NCI-H524 treated with DMSO at 0.1 percent for 48 hours (cell line): Measurements from ENCODE around the gene NTM.
"Not testable (repeated sequence)": the region's sequence is repeated elsewhere in the genome, so short reads cannot be mapped to it uniquely, and the experiment has no call there.

Experiments used
- DNase-seq: peaks from one replicate; lab custom pipeline; 2025; lab: John Stamatoyannopoulos, UW

NTM gene

DNA sequence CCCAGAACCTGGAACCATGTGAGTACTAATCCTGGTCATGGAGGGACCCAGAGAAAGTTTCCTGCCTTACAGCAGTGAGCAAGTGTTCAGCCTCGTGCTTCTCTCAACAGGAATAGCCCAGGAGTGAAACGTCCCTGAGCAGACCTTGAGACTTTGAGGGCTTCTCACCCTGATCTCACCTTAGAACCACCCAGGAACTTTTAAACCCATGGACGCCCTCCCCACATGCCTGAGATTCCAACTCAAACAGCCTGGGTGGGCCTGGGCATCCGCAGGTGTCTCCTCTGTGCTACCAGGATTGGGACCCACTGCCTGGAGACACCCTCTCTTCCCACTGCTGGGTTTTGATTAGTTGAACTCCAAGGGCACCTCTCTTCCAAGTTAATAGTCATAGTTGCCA lies 297.2 kb downstream of the NTM start:
- no peak for DNase-seq

DNA sequence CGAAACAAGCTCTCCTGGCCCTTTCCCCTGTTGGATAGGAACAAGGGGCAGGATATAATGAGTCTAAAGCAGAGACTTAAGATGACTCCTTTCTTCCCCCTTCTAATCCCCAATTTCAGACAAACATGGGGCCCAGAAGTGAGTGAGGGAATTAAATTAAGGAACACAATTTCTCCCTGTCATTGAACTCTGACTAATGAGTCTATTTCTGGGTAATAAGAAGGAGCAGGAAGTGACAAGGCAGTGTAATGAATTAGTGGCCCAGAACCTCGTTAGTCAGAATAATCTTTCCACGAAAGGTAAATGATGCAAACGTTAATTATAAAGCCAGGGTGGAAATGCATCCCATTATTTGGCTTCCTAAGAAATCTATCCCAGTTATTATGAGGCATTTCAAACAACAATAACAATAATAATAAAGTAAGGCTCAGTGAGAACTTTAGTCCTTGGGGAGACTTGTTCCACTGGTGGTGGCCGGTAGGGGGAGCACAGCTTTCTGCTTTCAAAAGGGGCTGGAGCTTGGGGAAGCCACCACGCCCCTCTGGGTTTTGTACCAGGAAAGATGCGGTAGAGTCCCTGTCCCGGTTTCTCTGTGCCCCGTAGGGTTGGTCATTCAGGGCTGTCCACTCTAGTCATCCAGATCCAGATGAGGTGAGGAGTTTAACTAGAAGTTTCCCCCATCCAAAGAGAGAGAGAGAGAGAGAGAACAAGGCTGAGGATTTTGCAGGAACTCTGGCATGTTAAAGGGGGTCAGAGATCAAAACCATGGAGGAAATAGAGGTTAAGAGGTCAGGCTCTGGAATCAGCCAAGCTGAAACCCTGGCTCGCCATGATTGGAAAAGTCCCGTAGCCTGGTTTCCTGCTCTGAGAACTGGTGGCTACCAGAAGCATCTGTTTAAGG lies 298.3 kb downstream of the NTM start:
- DNase-seq: no peak

DNA sequence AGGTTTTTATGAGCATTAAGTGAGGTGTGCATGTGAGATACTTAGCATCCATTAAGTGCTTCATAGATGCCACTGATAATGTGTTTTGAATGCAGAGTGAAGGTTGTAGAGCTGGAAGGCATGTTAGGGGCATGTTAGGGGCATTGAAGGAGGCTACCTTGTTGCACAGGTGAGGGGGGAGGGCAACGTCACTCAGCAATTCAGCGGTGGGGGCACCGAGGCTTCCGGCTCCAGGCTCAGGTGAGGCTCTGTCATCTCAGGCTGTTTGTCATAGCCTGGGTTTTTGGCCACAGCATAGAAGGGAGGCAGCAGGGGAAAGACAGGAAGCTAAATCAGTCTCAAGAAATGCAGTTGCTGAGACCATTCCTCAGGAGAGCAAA lies 299.0 kb downstream of the NTM start:
- no peak for DNase-seq

DNA sequence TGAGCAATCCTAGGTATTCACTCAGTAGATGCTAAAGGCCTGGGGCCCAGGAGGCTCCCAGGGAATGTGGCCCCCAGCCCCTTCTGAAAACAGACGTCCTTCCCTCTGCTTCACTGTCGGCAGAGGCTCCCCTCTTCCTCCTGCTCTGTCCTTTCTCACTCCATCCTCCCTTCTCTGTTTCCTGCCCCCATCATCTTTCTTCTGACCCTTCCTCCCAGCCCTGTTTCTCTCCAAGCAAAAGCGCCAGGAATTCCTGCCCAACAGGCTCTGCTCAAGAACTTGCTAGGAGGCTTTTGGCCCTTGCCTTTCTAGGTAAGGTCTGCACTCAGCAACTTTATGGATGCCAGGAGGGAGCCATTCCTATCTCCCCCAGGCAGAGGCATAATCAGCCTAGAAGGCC lies 300.5 kb downstream of the NTM start:
- DNase-seq: no peak

DNA sequence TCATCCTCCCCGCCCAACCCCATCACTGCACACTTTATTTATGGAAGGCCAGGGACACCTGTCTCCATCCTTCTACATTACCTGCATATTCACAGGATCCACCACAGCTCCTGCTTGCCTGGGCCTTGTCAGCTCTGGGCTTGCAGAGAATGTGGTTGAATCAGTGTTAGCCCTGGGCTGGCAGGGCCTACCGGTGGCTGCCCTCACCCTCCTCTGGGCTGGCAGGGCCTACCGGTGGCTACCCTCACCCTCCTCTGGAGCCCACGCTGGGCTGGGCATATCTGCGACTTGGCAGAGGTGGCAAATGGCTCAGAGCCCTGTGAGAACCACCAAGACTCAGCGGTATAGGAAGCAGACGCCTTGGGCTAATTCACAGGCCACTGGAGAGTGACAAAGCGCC lies 300.9 kb downstream of the NTM start:
- DNase-seq: no peak

DNA sequence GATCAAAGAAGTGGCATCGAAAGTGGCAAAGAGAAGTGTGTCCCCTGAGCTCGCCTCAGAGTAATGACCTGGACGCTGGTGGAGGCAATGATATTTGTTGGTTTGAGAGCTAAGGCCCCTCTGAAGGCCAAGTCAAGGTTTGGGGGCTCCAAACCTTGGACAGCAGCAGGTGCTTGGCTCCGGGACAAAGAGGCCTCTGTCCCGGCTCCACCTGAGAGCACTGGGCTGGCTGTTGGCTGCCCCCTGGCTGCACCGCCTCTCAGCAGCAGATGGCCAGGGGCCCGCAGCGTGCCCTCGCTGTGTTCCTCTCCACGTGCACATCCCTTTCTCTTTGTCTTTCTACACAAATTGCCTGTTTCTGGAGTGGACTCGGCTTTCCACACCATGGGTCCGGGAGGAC lies 301.3 kb downstream of the NTM start:
- no peak for DNase-seq

DNA sequence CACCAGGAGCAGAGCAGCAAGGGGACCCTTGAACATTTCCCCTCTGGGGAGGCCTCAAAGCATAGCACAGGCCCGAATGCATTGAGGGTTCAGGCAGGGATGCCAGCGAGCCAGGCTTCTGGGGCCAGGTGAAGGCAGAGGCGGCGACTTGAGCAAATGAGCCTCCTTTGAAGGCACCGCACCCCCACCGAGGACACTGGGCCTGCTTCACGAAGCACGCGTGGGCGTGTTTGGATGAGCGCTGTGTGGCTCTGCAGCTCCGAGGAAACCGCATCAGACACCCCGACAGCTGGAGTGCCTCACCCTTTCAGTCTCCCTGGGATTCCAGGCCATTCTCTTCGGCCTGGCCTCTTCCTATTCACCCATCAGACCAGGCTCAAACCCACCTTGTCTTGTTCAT lies 301.8 kb downstream of the NTM start:
- no peak for DNase-seq

DNA sequence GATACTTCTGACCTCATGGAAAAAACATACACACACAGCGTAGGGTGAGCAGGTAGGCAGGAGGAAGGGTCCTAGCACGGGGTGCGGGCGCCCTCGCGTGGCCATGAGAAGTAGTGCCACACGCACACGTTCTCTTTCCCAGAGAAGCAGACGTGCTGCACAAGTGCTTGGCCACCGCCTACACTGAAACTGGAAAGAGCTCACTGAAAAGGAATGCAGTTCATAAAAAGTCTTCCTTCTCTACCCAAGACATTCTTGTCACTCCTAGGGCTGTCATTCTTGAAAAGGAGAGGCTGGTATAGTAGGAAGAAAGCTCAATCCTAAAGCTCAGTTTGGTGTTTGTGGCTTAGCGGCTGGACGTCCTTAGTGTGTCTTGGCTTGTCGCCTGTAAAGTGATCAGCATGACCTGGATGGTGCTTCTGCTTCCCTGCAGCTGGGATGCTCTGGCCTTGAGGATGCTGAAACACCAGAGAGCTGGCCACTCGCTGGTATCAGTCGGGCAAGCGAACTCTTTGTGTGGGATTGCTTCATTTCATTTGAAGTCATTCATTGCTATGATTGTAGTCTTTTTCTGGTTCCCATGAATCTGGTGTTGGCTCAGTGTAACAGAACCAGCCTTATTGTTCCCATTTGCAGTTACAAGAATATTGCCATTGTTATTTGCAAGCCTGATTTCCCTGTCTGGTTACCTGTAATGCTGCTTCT lies 303.8 kb downstream of the NTM start:
- no peak for DNase-seq

DNA sequence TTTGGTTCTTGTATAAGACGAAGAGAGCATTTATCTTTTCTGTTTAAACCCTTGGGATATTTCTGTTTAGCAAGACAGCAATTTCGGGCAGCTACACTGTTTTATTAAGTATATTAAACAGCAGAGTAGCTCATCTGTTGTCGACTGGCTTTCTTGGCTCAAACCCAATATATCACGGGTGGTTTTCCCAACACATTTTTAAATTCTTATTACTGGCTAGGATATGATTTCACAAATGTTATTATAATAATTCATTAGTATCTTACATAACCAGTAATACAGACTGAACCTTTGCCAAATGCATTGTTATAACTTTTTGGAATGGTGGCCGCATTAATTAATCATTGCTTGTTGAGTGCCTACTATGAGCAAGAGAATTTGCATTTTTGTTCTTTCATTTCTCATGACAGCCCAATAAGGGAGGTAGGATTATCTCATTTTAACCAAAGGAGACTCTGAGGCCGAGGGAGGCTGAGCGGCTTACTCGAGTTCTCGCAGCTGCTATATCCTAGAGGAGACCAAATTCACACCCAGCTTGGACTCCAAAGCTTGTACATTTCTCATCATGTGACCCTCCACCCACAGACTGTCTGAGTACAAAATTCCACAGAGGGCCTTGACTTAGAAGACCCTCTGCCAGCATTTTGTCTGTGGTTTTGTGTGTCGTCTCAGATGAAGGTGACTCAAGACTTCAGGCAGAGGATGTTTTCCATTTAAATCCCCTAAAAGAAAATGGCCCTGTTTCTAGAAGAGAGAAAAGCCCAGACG lies 304.9 kb downstream of the NTM start:
- no peak for DNase-seq

DNA sequence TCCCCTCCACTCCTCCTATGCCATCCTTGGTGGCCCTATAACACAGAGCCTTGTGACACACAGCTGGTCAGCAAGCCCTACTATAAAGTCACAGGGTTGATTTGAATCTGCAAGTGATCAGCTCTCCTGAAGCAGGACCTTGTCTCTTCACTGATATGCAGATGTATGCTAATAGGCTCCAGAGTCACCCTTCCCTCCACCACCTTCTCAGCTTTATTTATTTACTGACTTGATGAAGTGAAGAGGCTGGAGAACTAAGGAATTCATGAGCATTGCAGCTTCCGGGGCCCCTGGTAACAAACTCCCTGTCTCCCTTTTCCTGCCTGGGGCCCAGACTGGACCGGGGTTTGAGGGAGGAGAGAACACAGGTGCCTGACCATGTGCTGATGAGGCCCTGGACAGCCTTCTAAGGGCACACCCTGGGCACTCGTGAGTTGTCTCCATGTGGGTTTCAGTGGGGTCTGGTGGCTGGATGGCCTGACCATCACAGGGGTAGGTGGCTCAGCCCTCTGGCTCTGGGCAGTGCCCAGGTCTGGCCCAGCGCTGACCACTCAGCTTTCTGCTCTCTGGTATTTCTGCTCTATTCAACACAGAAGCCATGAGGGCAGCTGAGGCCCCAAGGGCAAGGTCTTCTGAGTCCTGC lies 307.5 kb downstream of the NTM start:
- no peak for DNase-seq

DNA sequence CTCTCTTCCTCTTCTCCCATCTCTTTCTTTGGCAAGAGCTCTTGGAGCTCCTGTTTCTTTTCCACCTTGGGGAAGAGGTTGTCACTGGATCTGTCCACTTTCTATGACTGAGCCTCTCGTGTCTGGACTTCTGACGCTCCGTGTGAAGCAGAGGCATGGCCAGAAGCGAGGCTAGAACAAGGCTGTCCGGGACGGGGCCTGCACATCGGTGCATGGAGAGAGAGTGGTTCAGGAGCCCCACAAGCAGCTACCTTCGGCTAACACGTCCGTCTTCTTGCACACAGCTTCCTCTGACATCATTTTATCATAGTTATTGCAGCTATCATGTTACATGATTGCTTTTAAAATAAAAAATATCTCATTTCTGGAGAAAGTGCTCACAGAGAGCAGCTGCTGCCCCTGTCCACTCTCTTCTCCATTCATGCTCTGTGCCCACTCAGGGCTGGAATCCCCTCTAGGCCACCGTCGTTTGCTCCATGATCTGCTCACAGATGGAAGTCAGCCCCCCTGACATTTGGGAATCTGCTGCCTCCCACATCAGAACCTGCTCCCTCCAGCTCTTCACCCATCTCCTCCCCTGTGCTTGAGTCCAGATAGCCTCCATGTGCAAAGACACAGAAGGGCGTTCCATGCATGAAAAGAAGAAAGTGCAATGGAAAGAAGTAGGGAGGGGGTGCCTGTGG lies 308.4 kb downstream of the NTM start:
- no peak for DNase-seq

DNA sequence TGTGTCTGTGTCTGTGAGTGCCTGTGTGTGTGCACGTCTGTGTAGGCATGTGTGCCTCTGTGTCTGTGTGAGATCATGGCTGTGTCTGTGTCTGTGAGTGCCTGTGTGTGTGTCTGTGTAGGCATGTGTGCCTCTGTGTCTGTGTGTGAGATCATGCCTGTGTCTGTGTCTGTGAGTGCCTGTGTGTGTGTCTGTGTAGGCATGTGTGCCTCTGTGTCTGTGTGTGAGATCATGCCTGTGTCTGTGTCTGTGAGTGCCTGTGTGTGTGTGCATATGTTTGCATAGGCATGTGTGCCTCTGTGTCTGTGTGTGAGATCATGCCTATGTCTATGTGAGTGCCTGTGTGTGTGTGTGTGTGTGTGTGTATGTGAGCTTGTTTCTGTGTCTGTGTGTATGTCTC lies 310.0 kb downstream of the NTM start:
- DNase-seq: not testable (repeated sequence)

DNA sequence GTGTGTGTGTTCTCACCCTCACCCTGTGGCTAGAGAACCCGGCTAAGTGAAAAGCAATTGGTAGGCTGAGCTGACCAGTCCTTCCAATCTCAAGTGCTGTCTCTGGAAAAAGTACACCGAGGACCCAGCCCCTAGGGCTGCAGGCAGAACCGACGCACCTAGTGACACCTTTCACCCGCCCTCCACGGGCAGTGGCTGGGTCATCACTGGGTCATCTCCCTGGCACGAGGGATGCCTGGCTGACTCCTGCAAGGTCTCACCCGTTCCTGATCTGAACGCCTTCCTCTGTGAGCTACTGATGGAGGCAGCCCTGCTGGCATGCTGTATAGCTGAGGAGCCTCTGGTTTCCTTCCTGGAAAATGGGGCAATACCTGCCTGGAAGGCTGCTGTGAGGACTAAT lies 311.5 kb downstream of the NTM start:
- DNase-seq: no peak

DNA sequence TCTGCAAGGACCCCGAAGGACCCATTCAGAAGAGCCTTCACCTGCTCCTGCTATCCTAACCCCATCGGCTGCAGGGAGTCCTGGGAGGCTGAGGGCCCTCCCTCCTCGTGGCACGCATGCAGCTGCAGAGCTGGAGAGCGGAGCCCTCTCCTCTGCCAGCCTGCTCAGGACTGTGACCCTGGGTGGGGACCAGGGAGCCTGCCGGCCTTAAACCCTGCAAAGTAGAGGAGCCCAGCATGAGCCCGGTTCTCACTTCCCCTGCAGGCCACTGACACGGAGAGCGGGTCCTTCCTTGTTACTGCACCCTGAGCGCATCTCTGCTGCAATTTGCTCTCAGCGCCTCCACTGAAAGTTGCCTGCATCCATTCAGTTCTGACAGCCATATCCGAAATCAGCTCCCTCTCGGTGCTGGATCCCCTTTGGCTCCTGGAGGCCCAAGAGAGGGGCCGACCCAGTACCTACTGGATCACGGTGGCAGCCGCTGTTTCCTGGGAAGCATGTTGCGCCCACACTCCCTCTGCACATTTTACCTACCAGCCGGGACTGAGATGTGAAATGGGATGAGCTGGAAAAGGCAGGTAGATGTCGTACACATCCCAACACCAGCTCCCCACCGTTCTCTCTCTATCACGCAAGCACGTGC lies 312.1 kb downstream of the NTM start:
- no peak for DNase-seq

DNA sequence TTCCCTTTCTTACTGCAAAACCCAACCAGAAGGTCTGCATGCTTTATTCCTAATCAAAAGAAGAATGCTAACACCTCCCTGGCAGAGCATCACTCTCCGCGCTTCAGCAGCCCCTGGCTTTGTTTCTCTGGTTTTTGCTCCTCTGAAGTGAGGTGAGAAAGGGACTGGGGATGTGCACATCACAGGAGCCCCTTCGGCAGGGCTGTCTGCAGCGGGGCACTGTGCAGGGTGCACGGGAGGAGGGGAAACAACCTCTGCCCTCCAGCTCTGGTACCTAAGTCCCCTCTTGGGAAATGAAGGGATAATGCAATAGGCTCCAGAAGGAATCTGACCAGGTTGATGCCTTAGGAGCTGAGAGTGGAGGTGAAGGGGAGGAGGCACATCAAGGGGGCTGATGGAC lies 312.7 kb downstream of the NTM start:
- no peak for DNase-seq

DNA sequence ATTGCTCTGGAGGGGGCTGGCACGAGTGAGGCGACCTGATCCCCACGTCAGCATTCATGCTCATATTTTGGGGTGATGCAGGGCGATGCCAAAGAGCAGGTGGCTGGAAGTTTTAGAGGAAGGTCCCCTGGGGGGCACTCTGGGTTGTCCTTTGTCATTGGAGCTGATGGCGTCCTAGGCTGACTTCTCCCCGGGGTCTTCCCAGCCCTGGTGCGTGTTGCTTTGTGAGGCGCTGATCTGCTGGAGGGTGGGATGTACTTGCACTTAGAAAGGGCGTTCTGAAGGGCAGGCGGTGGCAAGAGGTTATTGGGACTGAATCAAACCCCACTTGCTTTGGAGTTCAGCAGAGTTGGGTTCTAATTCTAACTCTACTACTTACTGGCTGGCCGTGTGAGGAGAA lies 313.3 kb downstream of the NTM start:
- no peak for DNase-seq

DNA sequence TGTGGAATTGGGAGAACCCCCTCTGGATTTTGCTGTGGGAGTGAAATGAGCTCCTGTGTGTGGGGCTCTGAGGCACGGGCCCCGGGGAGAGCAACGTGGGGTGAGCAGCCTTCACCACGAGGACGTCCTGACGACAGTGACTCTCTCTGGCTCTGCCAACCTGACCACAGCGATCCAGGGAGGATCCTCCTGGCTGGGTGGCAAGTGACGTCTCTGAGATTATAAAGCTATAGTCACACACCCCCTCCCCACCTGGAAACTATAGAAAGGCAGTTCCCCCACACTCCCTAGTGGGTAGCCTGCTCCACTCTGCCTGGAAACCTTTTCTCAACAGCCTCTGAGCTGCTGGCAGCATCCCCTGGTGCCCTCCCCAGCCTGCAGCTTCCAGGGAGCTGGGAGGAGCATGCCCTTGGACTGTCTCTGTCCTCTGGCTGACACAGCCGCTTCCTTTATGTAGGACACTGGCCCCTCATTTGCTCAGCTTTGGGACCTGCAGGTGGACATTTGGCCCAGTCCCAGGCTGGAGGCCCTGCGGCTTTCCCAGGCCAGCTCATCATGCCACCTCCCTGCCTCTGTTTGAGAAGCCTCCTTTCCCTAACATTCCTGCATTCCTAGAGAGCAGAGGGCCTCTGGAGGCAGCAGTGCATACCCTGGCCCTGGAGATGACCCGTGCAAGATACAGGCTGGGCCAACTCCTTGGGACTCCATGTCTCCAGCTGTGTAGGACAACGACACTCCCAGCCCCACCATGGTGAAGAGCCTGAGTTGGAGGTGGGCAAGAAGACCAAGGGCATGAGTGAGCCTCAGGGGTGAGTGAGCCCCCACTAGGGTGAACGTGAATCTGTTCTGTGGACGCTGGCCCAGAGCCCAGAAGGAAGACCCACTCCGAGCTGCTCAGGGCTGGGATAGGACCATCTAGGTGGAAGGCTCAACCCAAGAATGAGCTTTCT lies 314.0 kb downstream of the NTM start:
- no peak for DNase-seq

DNA sequence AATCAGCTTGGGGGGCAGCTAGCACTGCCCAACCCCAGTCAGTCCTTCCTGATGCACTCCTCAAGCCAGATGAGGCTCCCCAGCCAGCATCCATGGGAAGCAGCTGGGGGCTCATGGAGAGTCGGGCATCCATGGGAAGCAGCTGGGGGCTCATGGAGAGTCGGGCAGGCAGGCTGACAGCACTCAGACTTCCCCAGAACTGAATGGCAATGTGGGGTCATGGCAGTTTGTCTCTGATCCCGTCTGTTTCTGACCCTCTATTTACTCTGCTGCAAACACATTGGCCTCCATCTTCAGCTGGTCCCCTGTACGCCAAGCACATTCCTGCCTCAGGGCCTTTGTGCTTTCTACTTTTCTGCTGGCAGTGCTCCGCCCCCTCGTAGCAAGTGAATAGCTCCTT lies 314.8 kb downstream of the NTM start:
- DNase-seq: no peak

DNA sequence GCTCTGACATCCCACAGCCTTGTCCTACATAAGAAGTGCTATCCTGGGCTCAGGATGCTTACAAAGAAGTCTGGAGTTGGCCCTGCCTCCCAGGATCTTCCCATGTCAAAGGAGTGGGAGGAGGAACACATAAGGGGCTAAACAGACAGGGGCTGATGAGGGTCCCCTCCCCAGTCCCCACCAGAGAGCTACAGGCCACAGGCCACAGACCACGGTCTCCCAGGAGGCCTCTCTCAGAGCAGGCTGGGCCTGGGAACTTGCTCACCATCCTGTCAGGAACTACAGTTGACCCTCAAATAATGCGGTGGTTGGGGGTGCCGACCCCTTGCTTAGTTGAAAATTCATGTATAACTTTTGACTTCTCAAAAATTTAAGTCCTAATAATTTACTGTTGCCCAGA lies 315.5 kb downstream of the NTM start:
- no peak for DNase-seq

DNA sequence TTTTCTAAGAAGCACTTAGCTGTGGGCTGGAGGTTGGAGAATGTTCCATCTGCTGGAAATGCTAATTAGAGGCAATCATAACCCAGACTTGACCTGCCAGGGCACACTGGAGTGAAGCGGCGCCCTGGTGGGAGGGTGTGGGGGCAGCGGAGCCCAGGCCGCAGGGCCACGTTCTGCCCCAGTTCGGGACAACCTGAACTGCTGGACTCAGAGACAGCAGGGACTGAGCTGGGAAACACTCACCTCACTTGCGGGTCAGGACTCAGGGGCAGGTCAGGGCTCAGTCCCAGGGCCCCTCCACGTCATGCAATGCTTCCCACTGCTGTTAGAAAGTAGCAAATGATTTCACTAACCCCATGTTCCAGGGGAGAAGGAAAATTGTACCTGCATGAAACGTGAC lies 316.4 kb downstream of the NTM start:
- no peak for DNase-seq
